ENCODE results near the gene B4GALT1.
"Not testable (repeated sequence)": the region's sequence is repeated elsewhere in the genome, so short reads cannot be mapped to it uniquely, and the experiment has no call there.

B4GALT1 gene

GRCh38 chr9:33164138-33164809 is 2.9 kb downstream of the B4GALT1 start:
- no peak for TF ChIP-seq ARNT (IDR thresholded peaks at IDR 0.05)
- no peak for TF ChIP-seq FOXM1 (IDR thresholded peaks at IDR 0.05; ENCODE audit: borderline replicate concordance)
- no peak for TF ChIP-seq TARDBP (IDR thresholded peaks at IDR 0.05)
- no peak for TF ChIP-seq SUZ12 (IDR thresholded peaks at IDR 0.05)
- no peak for TF ChIP-seq NFRKB (IDR thresholded peaks at IDR 0.05)
- no peak for TF ChIP-seq FOXA1 (IDR thresholded peaks at IDR 0.05)
- TF ChIP-seq SP1 (IDR thresholded peaks at IDR 0.05) = no peak
- TF ChIP-seq CTBP1 (IDR thresholded peaks at IDR 0.05; ENCODE audit: borderline replicate concordance) = no peak
- TF ChIP-seq HDGF (IDR thresholded peaks at IDR 0.05; ENCODE audit: borderline replicate concordance) = no peak
- no peak for TF ChIP-seq PKNOX1 (IDR thresholded peaks at IDR 0.05)
- no peak for TF ChIP-seq ZNF384 (IDR thresholded peaks at IDR 0.05)
- TF ChIP-seq ELF4 (IDR thresholded peaks at IDR 0.05) = no peak
- TF ChIP-seq FOXK2 (IDR thresholded peaks at IDR 0.05) = no peak
- TF ChIP-seq L3MBTL2 (conservative IDR thresholded peaks at IDR 0.05) = no peak
- TF ChIP-seq BHLHE40 (IDR thresholded peaks at IDR 0.05; ENCODE audit: borderline replicate concordance) = no peak
- TF ChIP-seq LEF1 (IDR thresholded peaks at IDR 0.05; ENCODE audit: borderline replicate concordance) = no peak
- ChIA-PET POLR2A (no interaction called here), CTCF (interaction anchor here (1.0 kb wide), 1 partner anchor 14 kb away, joined by 3 read pairs; no protein-coding TSS in a partner anchor)
- no peak for DNase-seq (ENCODE audit: extremely low spot score)

GRCh38 chr9:33163433-33164137 is 3.6 kb downstream of the B4GALT1 start:
- POLR2A ChIA-PET = interaction anchor here (1.0 kb wide), 1 partner anchor 12 kb away, joined by 3 read pairs; no protein-coding TSS in a partner anchor
- TF ChIP-seq NFRKB (IDR thresholded peaks at IDR 0.05) (no peak), FOXM1 (IDR thresholded peaks at IDR 0.05; ENCODE audit: borderline replicate concordance) (no peak), CTBP1 (IDR thresholded peaks at IDR 0.05; ENCODE audit: borderline replicate concordance) (no peak), ARNT (IDR thresholded peaks at IDR 0.05) (no peak), BHLHE40 (IDR thresholded peaks at IDR 0.05; ENCODE audit: borderline replicate concordance) (no peak), PKNOX1 (IDR thresholded peaks at IDR 0.05) (no peak), ELF4 (IDR thresholded peaks at IDR 0.05) (no peak), FOXA1 (IDR thresholded peaks at IDR 0.05) (no peak), ZNF384 (IDR thresholded peaks at IDR 0.05) (no peak), SUZ12 (IDR thresholded peaks at IDR 0.05) (no peak), TARDBP (IDR thresholded peaks at IDR 0.05) (no peak), FOXK2 (IDR thresholded peaks at IDR 0.05) (no peak), LEF1 (IDR thresholded peaks at IDR 0.05; ENCODE audit: borderline replicate concordance) (no peak), L3MBTL2 (conservative IDR thresholded peaks at IDR 0.05) (no peak)
- CTCF ChIA-PET = interaction anchor here (1.0 kb wide), 1 partner anchor 13 kb away, joined by 3 read pairs; no protein-coding TSS in a partner anchor
- DNase-seq (ENCODE audit: extremely low spot score) = no peak

- TF ChIP-seq NFRKB (IDR thresholded peaks at IDR 0.05) = no peak
- no peak for TF ChIP-seq FOXA1 (IDR thresholded peaks at IDR 0.05)
- no peak for TF ChIP-seq LEF1 (IDR thresholded peaks at IDR 0.05; ENCODE audit: borderline replicate concordance)
- TF ChIP-seq FOXK2 (IDR thresholded peaks at IDR 0.05) = no peak
- TF ChIP-seq FOXM1 (IDR thresholded peaks at IDR 0.05; ENCODE audit: borderline replicate concordance) = no peak
- no peak for TF ChIP-seq PKNOX1 (IDR thresholded peaks at IDR 0.05)
- no peak for TF ChIP-seq SP1 (IDR thresholded peaks at IDR 0.05)
- no peak for TF ChIP-seq TARDBP (IDR thresholded peaks at IDR 0.05)
- no peak for TF ChIP-seq SUZ12 (IDR thresholded peaks at IDR 0.05)
- TF ChIP-seq ARNT (IDR thresholded peaks at IDR 0.05) = no peak
- TF ChIP-seq BHLHE40 (IDR thresholded peaks at IDR 0.05; ENCODE audit: borderline replicate concordance) = no peak
- TF ChIP-seq ELF4 (IDR thresholded peaks at IDR 0.05) = no peak
- no peak for TF ChIP-seq CTBP1 (IDR thresholded peaks at IDR 0.05; ENCODE audit: borderline replicate concordance)
- TF ChIP-seq L3MBTL2 (conservative IDR thresholded peaks at IDR 0.05) = no peak
- no peak for TF ChIP-seq HDGF (IDR thresholded peaks at IDR 0.05; ENCODE audit: borderline replicate concordance)
- no peak for TF ChIP-seq ZNF384 (IDR thresholded peaks at IDR 0.05)
- CTCF ChIA-PET = no interaction called here
- POLR2A ChIA-PET = interaction anchor here (1.0 kb wide), 1 partner anchor 11 kb away, joined by 3 read pairs; no protein-coding TSS in a partner anchor
- no peak for DNase-seq (ENCODE audit: extremely low spot score)
Observed at GRCh38 chr9:33162721-33163311, 4.3 kb downstream of the B4GALT1 start.

GRCh38 chr9:33161589-33162132 is 5.5 kb downstream of the B4GALT1 start:
- no peak for DNase-seq (ENCODE audit: extremely low spot score)
- ChIA-PET CTCF (no interaction called here), POLR2A (no interaction called here)
- TF ChIP-seq FOXK2 (IDR thresholded peaks at IDR 0.05) = no peak
- TF ChIP-seq HDGF (IDR thresholded peaks at IDR 0.05; ENCODE audit: borderline replicate concordance) = no peak
- TF ChIP-seq NFRKB (IDR thresholded peaks at IDR 0.05) = no peak
- TF ChIP-seq TARDBP (IDR thresholded peaks at IDR 0.05) = no peak
- TF ChIP-seq SP1 (IDR thresholded peaks at IDR 0.05) = no peak

- no peak for DNase-seq (ENCODE audit: extremely low spot score)
Observed at GRCh38 chr9:33161011-33161588, 6.0 kb downstream of the B4GALT1 start.

GRCh38 chr9:33160446-33160845 is 6.7 kb downstream of the B4GALT1 start:
- DNase-seq (ENCODE audit: extremely low spot score); CTCF ChIA-PET: not testable (repeated sequence)
- POLR2A ChIA-PET = interaction anchor here (1.4 kb wide), 2 partner anchors 9 to 136 kb away, joined by 4 to 5 read pairs; partner anchors contain the start of gene DNAJA1

More at GRCh38 chr9:33161011-33161588, 6.0 kb downstream of the B4GALT1 start:
- ChIA-PET CTCF (no interaction called here), POLR2A (interaction anchor here (1.4 kb wide), 1 partner anchor 136 kb away, joined by 4 read pairs; the partner anchor contains the start of gene DNAJA1)
- TF ChIP-seq SUZ12 (IDR thresholded peaks at IDR 0.05) (no peak), BHLHE40 (IDR thresholded peaks at IDR 0.05; ENCODE audit: borderline replicate concordance) (no peak), HDGF (IDR thresholded peaks at IDR 0.05; ENCODE audit: borderline replicate concordance) (no peak), NFRKB (IDR thresholded peaks at IDR 0.05) (no peak), TARDBP (IDR thresholded peaks at IDR 0.05) (no peak), ZNF384 (IDR thresholded peaks at IDR 0.05) (no peak), SP1 (IDR thresholded peaks at IDR 0.05) (no peak)

Measured in HEK293T (cell line).